ENCODE measurements around the gene GGT6. TPM values are rescaled to one million over a fixed set of nuclear protein-coding genes. Genes with fewer than 3 reads are reported as not detected.

GGT6 gene
- total and polyA plus RNA-seq, 2 of the 13 experiments (the other 11 are each of a cell fraction or from before 2014, with no cell fraction given) = 0.16 to 0.80 TPM

GRCh38 chr17:4559139-4559791, 1.1 kb downstream of the GGT6 start:
- intact Hi-C loops (cut with micrococcal nuclease; ENCODE audit: unreplicated experiment) = no loop called here
- Histone ChIP-seq H3K9me3 (ENCODE audit: low read length) (no peaks in the 10 kb centered on the region), H3K36me3 (replicated peaks in 1 of 2; ENCODE audit: control insufficient read depth in 1 of 2, insufficient read depth in 2 of 2, low read length in 2 of 2) (no peaks in the 10 kb centered on the region), H3K4me3 (replicated peaks in 1 of 3; ENCODE audit: insufficient read depth in 1 of 3, low read depth in 2 of 3, low read length in 3 of 3) (no peak overlapping the region), H3K4me1 (ENCODE audit: insufficient read depth, low read length) (peaks cover 54% of the 10 kb centered on the region), H3K27ac (ENCODE audit: extremely low read length, insufficient read depth, low read length) (no peak overlapping the region), H3K4me2 (ENCODE audit: low read depth, low read length) (no peak overlapping the region), H3K27me3 (ENCODE audit: control insufficient read depth in 1 of 2, insufficient read depth in 2 of 2, low read length in 2 of 2) (no peaks in the 10 kb centered on the region), H4K20me1 (ENCODE audit: insufficient read depth, low read length) (no peaks in the 10 kb centered on the region), H2AFZ (ENCODE audit: low read length) (no peak overlapping the region), H3K79me2 (ENCODE audit: insufficient read depth, low read length) (peaks cover 9% of the 10 kb centered on the region), H3K9ac (ENCODE audit: insufficient read depth, low read depth, low read length) (no peak overlapping the region)
- ChIA-PET CTCF (ENCODE audit: low intra/inter-chr PET ratio, low total read pairs) (no interaction called here), POLR2A (interaction anchor here (0.7 kb wide), 1 partner anchor 16 kb away, joined by 3 read pairs; no protein-coding TSS in a partner anchor)
- FAIRE-seq = no peak
- no peak for ATAC-seq
- 20% methylated on average over 1 of the region's 17 CpGs for WGBS (ENCODE audit: low lambda C conversion rate)
- BruUV-seq (replicated peaks) = no TSS peak
- no peak for DNase-seq (ENCODE audit: low spot score)
- in situ Hi-C loops (cut with HindIII; ENCODE audit: extremely low pct_ligation_motif_present, low pct_unique_long_range_greater_than_20kb) = loop anchor here (10.0 kb wide), 1 partner anchor 336 kb away; the partner anchor contains the start of gene C17orf107
- TF ChIP-seq ZFP36L2 (CRISPR knock-in tag; IDR thresholded peaks at IDR 0.05) = no peak
- TF ChIP-seq GFI1 (CRISPR knock-in tag; IDR thresholded peaks at IDR 0.05; ENCODE audit: borderline replicate concordance) = no peak
- no peak for TF ChIP-seq RFXAP (CRISPR knock-in tag; IDR thresholded peaks at IDR 0.05; ENCODE audit: borderline replicate concordance)
- TF ChIP-seq ZEB1 (IDR thresholded peaks at IDR 0.05; ENCODE audit: insufficient replicate concordance, low read depth) = no peak
- TF ChIP-seq SP140L (CRISPR knock-in tag; IDR thresholded peaks at IDR 0.05; ENCODE audit: borderline replicate concordance) = no peak
- no peak for TF ChIP-seq ZNF557 (CRISPR knock-in tag; IDR thresholded peaks at IDR 0.05)
- no peak for TF ChIP-seq ZNF30 (CRISPR knock-in tag; IDR thresholded peaks at IDR 0.05)
- TF ChIP-seq CC2D1A (CRISPR knock-in tag; IDR thresholded peaks at IDR 0.05) = no peak
- no peak for TF ChIP-seq ZNF264 (CRISPR knock-in tag; IDR thresholded peaks at IDR 0.05)
- TF ChIP-seq RARA (CRISPR knock-in tag; IDR thresholded peaks at IDR 0.05) = no peak
- no peak for TF ChIP-seq BHLHE40 (IDR thresholded peaks at IDR 0.05; ENCODE audit: low read length)
- TF ChIP-seq HNF4G (IDR thresholded peaks at IDR 0.05; ENCODE audit: borderline replicate concordance, low read depth, low read length) = no peak; the same call in 1 of the 2 replicates
- TF ChIP-seq HNF4G (CRISPR knock-in tag; IDR thresholded peaks at IDR 0.05; ENCODE audit: borderline replicate concordance, low read depth) = no peak
- no peak for TF ChIP-seq ZBTB26 (CRISPR knock-in tag; IDR thresholded peaks at IDR 0.05; ENCODE audit: borderline replicate concordance)
- TF ChIP-seq HNF4A (CRISPR knock-in tag; IDR thresholded peaks at IDR 0.05) = peak; percentile 54
- TF ChIP-seq, protein P1, sequence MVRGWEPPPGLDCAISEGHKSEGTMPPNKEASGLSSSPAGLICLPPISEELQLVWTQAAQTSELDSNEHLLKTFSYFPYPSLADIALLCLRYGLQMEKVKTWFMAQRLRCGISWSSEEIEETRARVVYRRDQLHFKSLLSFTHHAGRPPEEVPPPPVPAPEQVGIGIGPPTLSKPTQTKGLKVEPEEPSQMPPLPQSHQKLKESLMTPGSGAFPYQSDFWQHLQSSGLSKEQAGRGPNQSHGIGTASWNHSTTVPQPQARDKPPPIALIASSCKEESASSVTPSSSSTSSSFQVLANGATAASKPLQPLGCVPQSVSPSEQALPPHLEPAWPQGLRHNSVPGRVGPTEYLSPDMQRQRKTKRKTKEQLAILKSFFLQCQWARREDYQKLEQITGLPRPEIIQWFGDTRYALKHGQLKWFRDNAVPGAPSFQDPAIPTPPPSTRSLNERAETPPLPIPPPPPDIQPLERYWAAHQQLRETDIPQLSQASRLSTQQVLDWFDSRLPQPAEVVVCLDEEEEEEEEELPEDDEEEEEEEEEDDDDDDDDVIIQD (CRISPR knock-in tag; IDR thresholded peaks at IDR 0.05; ENCODE audit: low read depth) = no peak
- TF ChIP-seq ZNF782 (CRISPR knock-in tag; IDR thresholded peaks at IDR 0.05; ENCODE audit: borderline replicate concordance) = no peak
- no peak for TF ChIP-seq ZNF883 (CRISPR knock-in tag; IDR thresholded peaks at IDR 0.05; ENCODE audit: not compliant biosample characterization)
- no peak for TF ChIP-seq ARNT2 (CRISPR knock-in tag; IDR thresholded peaks at IDR 0.05; ENCODE audit: low read depth)
- TF ChIP-seq RAD21 (CRISPR knock-in tag; IDR thresholded peaks at IDR 0.05) = no peak
- no peak for TF ChIP-seq SOX13 (IDR thresholded peaks at IDR 0.05)
- no peak for TF ChIP-seq SOX13 (CRISPR knock-in tag; conservative IDR thresholded peaks at IDR 0.05 in 1 of 2, IDR thresholded peaks at IDR 0.05 in 1 of 2)
- no peak for TF ChIP-seq U2AF1 (optimal IDR thresholded peaks at IDR 0.05; ENCODE audit: low read depth, low read length)
